ENCODE results near the gene AP4M1. TPM values are rescaled to one million over a fixed set of nuclear protein-coding genes. Genes with fewer than 3 reads are reported as not detected.

The AP4M1 gene
- total and polyA plus RNA-seq, 4 donors: 3.3 to 5.5 (median 4.8) TPM

- Histone ChIP-seq H3K4me1 (ENCODE audit: control insufficient read depth in 4 of 4, insufficient read depth in 4 of 4, low read length in 3 of 4) (peaks cover 2 to 24% (median 14%) of the 10 kb centered on the region in 4 donors), H3K27me3 (ENCODE audit: control insufficient read depth in 4 of 4, insufficient read depth in 4 of 4, low read length in 3 of 4) (no peaks in the 10 kb centered on the region), H3K9me3 (ENCODE audit: control insufficient read depth in 4 of 4, low read length in 3 of 4) (no peaks in the 10 kb centered on the region), H3K9ac (ENCODE audit: low read depth in 1 of 2, low read length in 2 of 2) (no peak overlapping the region), H3K4me3 (ENCODE audit: low read depth in 1 of 3, low read length in 3 of 3) (no peak overlapping the region), H3K27ac (ENCODE audit: low read depth in 1 of 2, low read length in 2 of 2) (no peak overlapping the region), H3K36me3 (ENCODE audit: control insufficient read depth in 4 of 4, insufficient read depth in 3 of 4, low read depth in 1 of 4, low read length in 3 of 4) (peaks cover 0 to 34% (median 25%) of the 10 kb centered on the region in 4 donors)
- 96% methylated on average over 4 of the region's 4 CpGs for WGBS
- no peak for DNase-seq (ENCODE audit: low spot score)
- TF ChIP-seq TAF1 (conservative IDR thresholded peaks at IDR 0.05) (no peak), YY1 (IDR thresholded peaks at IDR 0.05) (no peak), FOXA1 (IDR thresholded peaks at IDR 0.05) (no peak), NR2F2 (IDR thresholded peaks at IDR 0.05) (no peak), HNF4G (IDR thresholded peaks at IDR 0.05) (no peak), RAD21 (IDR thresholded peaks at IDR 0.05) (no peak), ZBTB33 (IDR thresholded peaks at IDR 0.05) (no peak), GABPA (IDR thresholded peaks at IDR 0.05 in 1 of 2, conservative IDR thresholded peaks at IDR 0.05 in 1 of 2) (no peak), ATF3 (IDR thresholded peaks at IDR 0.05) (no peak), SP1 (IDR thresholded peaks at IDR 0.05) (no peak), MAX (IDR thresholded peaks at IDR 0.05) (no peak), RXRA (IDR thresholded peaks at IDR 0.05) (no peak), JUND (IDR thresholded peaks at IDR 0.05) (no peak), REST (IDR thresholded peaks at IDR 0.05) (no peak)
Measured at GRCh38 chr7:100063376-100063775, 38.1 kb upstream of the AP4M1 start.

GRCh38 chr7:100064162-100064561 is 37.3 kb upstream of the AP4M1 start:
- H3K27me3 ChIP-seq (ENCODE audit: control insufficient read depth in 4 of 4, insufficient read depth in 4 of 4, low read length in 3 of 4): no peaks in the 10 kb centered on the region
- peak; percentile 41 for DNase-seq (ENCODE audit: low spot score)
- peaks cover 2 to 23% (median 14%) of the 10 kb centered on the region in 4 donors for H3K4me1 ChIP-seq (ENCODE audit: control insufficient read depth in 4 of 4, insufficient read depth in 4 of 4, low read length in 3 of 4)
- no peak overlapping the region for H3K27ac ChIP-seq (ENCODE audit: low read depth in 1 of 2, low read length in 2 of 2)
- H3K4me3 ChIP-seq (ENCODE audit: low read depth in 1 of 3, low read length in 3 of 3): no peak overlapping the region
- H3K9me3 ChIP-seq (ENCODE audit: control insufficient read depth in 4 of 4, low read length in 3 of 4): no peaks in the 10 kb centered on the region
- peaks cover 0 to 34% (median 20%) of the 10 kb centered on the region in 4 donors for H3K36me3 ChIP-seq (ENCODE audit: control insufficient read depth in 4 of 4, insufficient read depth in 3 of 4, low read depth in 1 of 4, low read length in 3 of 4)
- 96% methylated on average over 9 of the region's 9 CpGs for WGBS
- no peak overlapping the region for H3K9ac ChIP-seq (ENCODE audit: low read depth in 1 of 2, low read length in 2 of 2)
- TF ChIP-seq RAD21 (IDR thresholded peaks at IDR 0.05): no peak
- TF ChIP-seq JUND (IDR thresholded peaks at IDR 0.05): no peak
- no peak for TF ChIP-seq ATF3 (IDR thresholded peaks at IDR 0.05)
- no peak for TF ChIP-seq FOXA1 (IDR thresholded peaks at IDR 0.05)
- no peak for TF ChIP-seq MAX (IDR thresholded peaks at IDR 0.05)
- TF ChIP-seq TAF1 (conservative IDR thresholded peaks at IDR 0.05): no peak
- no peak for TF ChIP-seq SP1 (IDR thresholded peaks at IDR 0.05)
- no peak for TF ChIP-seq HNF4G (IDR thresholded peaks at IDR 0.05)
- no peak for TF ChIP-seq HNF4A (conservative IDR thresholded peaks at IDR 0.05)
- TF ChIP-seq NR2F2 (IDR thresholded peaks at IDR 0.05): no peak
- no peak for TF ChIP-seq ZBTB33 (IDR thresholded peaks at IDR 0.05)
- no peak for TF ChIP-seq EGR1 (IDR thresholded peaks at IDR 0.05; ENCODE audit: low read depth in 2 of 2)
- TF ChIP-seq GABPA (IDR thresholded peaks at IDR 0.05 in 1 of 2, conservative IDR thresholded peaks at IDR 0.05 in 1 of 2): no peak
- no peak for TF ChIP-seq YY1 (IDR thresholded peaks at IDR 0.05)
- TF ChIP-seq FOXA2 (IDR thresholded peaks at IDR 0.05): no peak
- TF ChIP-seq RXRA (IDR thresholded peaks at IDR 0.05): no peak
- TF ChIP-seq CTCF (IDR thresholded peaks at IDR 0.05; ENCODE audit: low read depth, low read length, missing input control): no peak
